Suppressor macrophage (primary cell): Measurements from ENCODE around the gene NOLC1.
A peak's percentile ranks its signal among the peaks of the same experiment; 100 is the strongest.

Source experiments
- DNase-seq, 4 experiments: peaks; one replicate each; pipeline ENCODE4 v3.0.0-alpha.2; 2020 to 2022

Gene NOLC1

GRCh38 chr10:102121739-102122372 lies 30.3 kb upstream of the NOLC1 start:
- no peak for DNase-seq

GRCh38 chr10:102122450-102122849 lies 29.7 kb upstream of the NOLC1 start:
- DNase-seq, result no peak

GRCh38 chr10:102123223-102123622 lies 29.0 kb upstream of the NOLC1 start:
- DNase-seq, result no peak

GRCh38 chr10:102131286-102132170 lies 20.7 kb upstream of the NOLC1 start:
- DNase-seq, result no peak

GRCh38 chr10:102132193-102132562 lies 20.0 kb upstream of the NOLC1 start:
- DNase-seq, result no peak

- DNase-seq, result peak; percentile 98 to 99 (median 99)
These were observed 19.4 kb upstream of the NOLC1 start, which contains the start of gene PPRC1 for GRCh38 chr10:102132563-102133372. Gene PPRC1, plus strand, starts transcription at chr10:102133040. Its CDS starts 29 bp downstream, at chr10:102133069.

GRCh38 chr10:102133373-102134195 lies 18.6 kb upstream of the NOLC1 start:
- DNase-seq, result peak; percentile 78 to 89 (median 83)

GRCh38 chr10:102134416-102134815 lies 17.8 kb upstream of the NOLC1 start:
- DNase-seq, result no peak

GRCh38 chr10:102135956-102136526 lies 16.1 kb upstream of the NOLC1 start:
- no peak for DNase-seq

- DNase-seq, result no peak
These were observed 12.7 kb upstream of the NOLC1 start for GRCh38 chr10:102139281-102140110.

- no peak for DNase-seq
These were observed 12.0 kb upstream of the NOLC1 start for GRCh38 chr10:102140218-102140617.

GRCh38 chr10:102140913-102141540 lies 11.2 kb upstream of the NOLC1 start:
- DNase-seq, result no peak

GRCh38 chr10:102141583-102142107 lies 10.5 kb upstream of the NOLC1 start:
- DNase-seq, result no peak

GRCh38 chr10:102146971-102147428 lies 5.2 kb upstream of the NOLC1 start:
- DNase-seq, result no peak

- no peak for DNase-seq
These were observed 4.6 kb upstream of the NOLC1 start for GRCh38 chr10:102147561-102147960.

GRCh38 chr10:102148275-102148674 lies 3.9 kb upstream of the NOLC1 start:
- no peak for DNase-seq

GRCh38 chr10:102150970-102151773 lies 1.0 kb upstream of the NOLC1 start:
- DNase-seq, result no peak

GRCh38 chr10:102152545-102152890 lies 329 bp downstream of the NOLC1 start:
- peak; percentile 40 to 65 (median 51) for DNase-seq

- peak in 1 of 4 experiments; percentile 9 for DNase-seq
These were observed 968 bp downstream of the NOLC1 start for GRCh38 chr10:102153093-102153620.
